Endothelial cell of umbilical vein (primary cell): ENCODE measurements around the gene RASL12. TPM values are rescaled to one million over a fixed set of nuclear protein-coding genes. Genes with fewer than 3 reads are reported as not detected.

Experiments
- BruUV-seq: library from RNA; stranded (reverse); fragments of 400-500 nt; replicated peaks from 2 replicates; lab custom pipeline; 2021; lab: Mats Ljungman, UMichigan
- CTCF ChIA-PET: fragments of 300-600, 350-600 bp; sonication (Branson Sonifier 250); formaldehyde crosslinking; loops from one replicate; lab custom pipeline; 2021; ENCODE audit warnings: antibody characterized with exemption, inconsistent platforms; lab: Charles Lee
- POLR2A ChIA-PET: fragments of 300-600, 350-600 bp; sonication (Branson Sonifier 250); formaldehyde crosslinking; loops from one replicate; lab custom pipeline; 2021; ENCODE audit warnings: antibody characterized with exemption, inconsistent platforms; lab: Charles Lee
- DNase-seq: peaks from one replicate; pipeline ENCODE4 v3.0.0-alpha.2; 2011; ENCODE audit warnings: low read depth, low spot score
- FAIRE-seq: peaks from 2 replicates; lab custom pipeline; 2011; peaks lifted over from hg19 to GRCh38; lab: Jason Lieb, UNC
- H2AFZ ChIP-seq: 2 replicates; pipeline ENCODE4 v1.6.0; 2012; ENCODE audit warnings: low read depth, low read length, control low read depth, inconsistent platforms
- H3K27ac ChIP-seq: 2 replicates; pipeline ENCODE4 v1.5.1; 2011; ENCODE audit warnings: low read depth, mild to moderate bottlenecking, control low read depth, low read length, moderate library complexity; ENCODE audit not compliant: insufficient read depth
- H3K27me3 ChIP-seq, 2 experiments: 2 replicates each; pipeline versions ENCODE4 v1.6.0 to v1.6.1; 2011; ENCODE audit warnings: low read length in 2 of 2, mixed read lengths in 1 of 2; ENCODE audit not compliant: control insufficient read depth in 2 of 2, insufficient read depth in 2 of 2
- H3K36me3 ChIP-seq, 2 experiments: 2 replicates in 1 of 2; 3 replicates in 1 of 2; pipeline ENCODE4 v1.5.1; 2011; ENCODE audit warnings: low read length in 2 of 2, mild to moderate bottlenecking in 1 of 2, moderate library complexity in 1 of 2; ENCODE audit not compliant: control insufficient read depth in 2 of 2, insufficient read depth in 2 of 2; ENCODE audit errors: extremely low read depth in 1 of 2
- H3K4me1 ChIP-seq: 3 replicates; pipeline ENCODE4 v1.5.1; 2011; ENCODE audit warnings: mild to moderate bottlenecking, low read length; ENCODE audit not compliant: control insufficient read depth, insufficient read depth; ENCODE audit errors: extremely low read depth
- H3K4me2 ChIP-seq: 2 replicates; pipeline ENCODE4 v1.6.1; 2011; ENCODE audit warnings: low read length, control low read depth, mixed read lengths; ENCODE audit not compliant: insufficient read depth
- H3K4me3 ChIP-seq, 3 experiments: fragments of 200-600 bp in 1 of 3; sonication (generic), shearing (Covaris generic) in 1 of 3; replicated peaks in 1 of 3; 2 replicates each; pipeline ENCODE4 v1.5.1; 2011 to 2016; ENCODE audit warnings: control low read depth in 3 of 3, low read length in 3 of 3, mild to moderate bottlenecking in 2 of 3, inconsistent platforms in 1 of 3, low read depth in 1 of 3, moderate library complexity in 1 of 3; ENCODE audit not compliant: insufficient read depth in 1 of 3
- H3K79me2 ChIP-seq: 2 replicates; pipeline ENCODE4 v1.6.0; 2012; ENCODE audit warnings: low read length, inconsistent platforms; ENCODE audit not compliant: control insufficient read depth, insufficient read depth
- H3K9ac ChIP-seq: replicated peaks from 2 replicates; pipeline ENCODE3; 2011; ENCODE audit warnings: low read length, control low read depth; ENCODE audit not compliant: insufficient read depth; ENCODE audit errors: extremely low read depth
- H3K9me1 ChIP-seq: replicated peaks from 3 replicates; pipeline ENCODE4 v1.6.0; 2011; ENCODE audit warnings: mild to moderate bottlenecking, low read length; ENCODE audit not compliant: control insufficient read depth, insufficient read depth; ENCODE audit errors: extremely low read depth
- H3K9me3 ChIP-seq: replicated peaks from 2 replicates; pipeline ENCODE4 v1.5.1; 2012; ENCODE audit warnings: low read length, inconsistent platforms; ENCODE audit not compliant: control insufficient read depth, insufficient read depth
- H4K20me1 ChIP-seq: replicated peaks from 2 replicates; pipeline ENCODE3; 2011; ENCODE audit warnings: mild to moderate bottlenecking, low read length; ENCODE audit not compliant: control insufficient read depth, insufficient read depth; ENCODE audit errors: extremely low read depth
- EZH2 ChIP-seq: IDR thresholded peaks from 2 replicates; pipeline ENCODE4 v1.6.1; 2012; ENCODE audit warnings: borderline replicate concordance, low read depth, mild to moderate bottlenecking, moderate library complexity, low read length, inconsistent platforms; ENCODE audit not compliant: severe bottlenecking
- FOS ChIP-seq: IDR thresholded peaks from 2 replicates; pipeline ENCODE4 v1.6.1; 2011; ENCODE audit warnings: mild to moderate bottlenecking, low read length, moderate library complexity, borderline replicate concordance; ENCODE audit not compliant: insufficient read depth
- GATA2 ChIP-seq: IDR thresholded peaks from 2 replicates; pipeline ENCODE4 v1.7.0; 2011; ENCODE audit warnings: low read depth, mild to moderate bottlenecking, moderate library complexity, mixed read lengths, low read length; ENCODE audit not compliant: insufficient read length, insufficient read depth
- JUN ChIP-seq: IDR thresholded peaks from 2 replicates; pipeline ENCODE4 v1.6.1; 2011; ENCODE audit warnings: borderline replicate concordance, low read depth; ENCODE audit not compliant: insufficient read length, insufficient read depth
- MYC ChIP-seq: IDR thresholded peaks from one replicate; pipeline ENCODE4 v1.6.1; 2011; ENCODE audit warnings: mild to moderate bottlenecking, low read depth, low read length
- POLR2A ChIP-seq: IDR thresholded peaks from 2 replicates; pipeline ENCODE4 v1.6.1; 2012; ENCODE audit warnings: low read depth, mild to moderate bottlenecking, control low read depth, low read length
- POLR2AphosphoS5 ChIP-seq: IDR thresholded peaks from 2 replicates; pipeline ENCODE4 v1.6.1; 2012; ENCODE audit warnings: low read depth, mild to moderate bottlenecking, control low read depth, low read length, moderate library complexity; ENCODE audit not compliant: insufficient read depth
- dilution Hi-C: fragments of 300-500 bp; cut with MboI; formaldehyde crosslinking; loops from one replicate; pipeline ENCODE4 v1.15.0; 2019; ENCODE audit warnings: low sequenced_read_pairs; ENCODE audit not compliant: extremely low pct_ligation_motif_present
- intact Hi-C: fragments of 100-400 bp; cut with micrococcal nuclease; formaldehyde crosslinking; loops from one replicate; pipeline ENCODE4 v1.10.0; 2022
- polyA plus RNA-seq, 4 experiments: library from polyadenylated mRNA; depleted of rRNA in 3 of 4; stranded (reverse) in 3 of 4; unstranded in 1 of 4; fragments of >200 nt; gene quantifications; 2 replicates each; pipeline versions ENCODE4 v1.2.1 to v1.2.3, GENCODE V29; 2011 to 2012; ENCODE audit warnings: missing spikeins in 1 of 4
- total RNA-seq: library from RNA; stranded (reverse); gene quantifications from 2 replicates; pipeline ENCODE4 v1.2.3, GENCODE V29; 2021
- TF ChIP-seq, protein P1 (sequence below): IDR thresholded peaks from 2 replicates; pipeline ENCODE4 v1.6.1; 2011; ENCODE audit not compliant: insufficient read depth, insufficient read length
- TF ChIP-seq, protein P2 (sequence below), 2 donors: IDR thresholded peaks; 1 replicate in 1 of 2; 2 replicates in 1 of 2; pipeline ENCODE4 v1.5.1; 2011; ENCODE audit warnings: low read length in 2 of 2, mild to moderate bottlenecking in 2 of 2, moderate library complexity in 2 of 2, control low read depth in 1 of 2, inconsistent platforms in 1 of 2, low read depth in 1 of 2; ENCODE audit not compliant: insufficient read depth in 1 of 2; ENCODE audit errors: extremely low read depth in 1 of 2

The RASL12 gene
- total and polyA plus RNA-seq, 2 donors (not counting 3 experiments of a cell fraction or from before 2014, with no cell fraction given), result not detected

DNA sequence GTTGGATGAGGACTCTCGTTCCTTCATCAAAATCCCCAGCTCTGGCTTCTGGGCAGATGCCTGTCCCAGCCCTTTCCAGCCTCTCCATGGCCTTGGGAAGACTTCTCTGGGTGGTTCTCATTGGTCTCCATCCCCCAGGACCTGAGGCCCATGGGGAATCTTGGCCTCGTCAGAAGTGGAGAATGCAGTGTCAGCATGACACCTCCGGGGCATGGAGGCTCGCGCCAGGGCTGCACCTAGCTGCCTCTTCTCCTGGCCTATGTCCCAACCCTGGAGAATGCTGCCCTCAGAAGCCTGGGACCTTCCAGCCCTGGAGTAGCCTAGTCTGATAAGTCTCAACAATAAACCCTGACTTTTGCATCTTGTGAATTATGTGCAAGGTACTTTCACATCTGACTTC lies 11.8 kb upstream of the RASL12 start:
- CTCF ChIA-PET, result interaction anchor here (1.0 to 5.5 kb wide), 5 partner anchors 12 to 71 kb away, joined by 3 to 89 read pairs (median 35); partner anchors contain the start of gene RASL12
- no peak for TF ChIP-seq JUN
- TF ChIP-seq POLR2A, result no peak
- no peak for TF ChIP-seq MYC
- TF ChIP-seq FOS, result no peak
- TF ChIP-seq POLR2AphosphoS5, result no peak
- TF ChIP-seq EZH2, result no peak
- TF ChIP-seq GATA2, result no peak
- TF ChIP-seq, protein P1, sequence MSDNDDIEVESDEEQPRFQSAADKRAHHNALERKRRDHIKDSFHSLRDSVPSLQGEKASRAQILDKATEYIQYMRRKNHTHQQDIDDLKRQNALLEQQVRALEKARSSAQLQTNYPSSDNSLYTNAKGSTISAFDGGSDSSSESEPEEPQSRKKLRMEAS, result no peak
- TF ChIP-seq, protein P2, sequence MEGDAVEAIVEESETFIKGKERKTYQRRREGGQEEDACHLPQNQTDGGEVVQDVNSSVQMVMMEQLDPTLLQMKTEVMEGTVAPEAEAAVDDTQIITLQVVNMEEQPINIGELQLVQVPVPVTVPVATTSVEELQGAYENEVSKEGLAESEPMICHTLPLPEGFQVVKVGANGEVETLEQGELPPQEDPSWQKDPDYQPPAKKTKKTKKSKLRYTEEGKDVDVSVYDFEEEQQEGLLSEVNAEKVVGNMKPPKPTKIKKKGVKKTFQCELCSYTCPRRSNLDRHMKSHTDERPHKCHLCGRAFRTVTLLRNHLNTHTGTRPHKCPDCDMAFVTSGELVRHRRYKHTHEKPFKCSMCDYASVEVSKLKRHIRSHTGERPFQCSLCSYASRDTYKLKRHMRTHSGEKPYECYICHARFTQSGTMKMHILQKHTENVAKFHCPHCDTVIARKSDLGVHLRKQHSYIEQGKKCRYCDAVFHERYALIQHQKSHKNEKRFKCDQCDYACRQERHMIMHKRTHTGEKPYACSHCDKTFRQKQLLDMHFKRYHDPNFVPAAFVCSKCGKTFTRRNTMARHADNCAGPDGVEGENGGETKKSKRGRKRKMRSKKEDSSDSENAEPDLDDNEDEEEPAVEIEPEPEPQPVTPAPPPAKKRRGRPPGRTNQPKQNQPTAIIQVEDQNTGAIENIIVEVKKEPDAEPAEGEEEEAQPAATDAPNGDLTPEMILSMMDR (IDR thresholded peaks at IDR 0.05; ENCODE audit: extremely low read depth in 1 of 2, insufficient read depth in 1 of 2, low read depth in 1 of 2, low read length in 2 of 2), result no peak
- Histone ChIP-seq H2AFZ (no peak overlapping the region), H3K9me1 (no peaks in the 10 kb centered on the region), H3K4me2 (no peak overlapping the region), H3K27ac (no peak overlapping the region), H3K4me1 (no peaks in the 10 kb centered on the region), H4K20me1 (no peaks in the 10 kb centered on the region), H3K4me3 (no peak overlapping the region), H3K36me3 (no peaks in the 10 kb centered on the region), H3K79me2 (no peaks in the 10 kb centered on the region), H3K9me3 (no peaks in the 10 kb centered on the region), H3K9ac (no peak overlapping the region), H3K27me3 (peaks cover 45 to 48% of the 10 kb centered on the region in 2 experiments)
- no TSS peak for BruUV-seq
- FAIRE-seq, result no peak
- intact Hi-C loops (no loop called here), dilution Hi-C loops (no loop called here)
- POLR2A ChIA-PET, result no interaction called here
- DNase-seq, result no peak
